Measurements from ENCODE around the gene ECSCR.
"Not testable (repeated sequence)": the region's sequence is repeated elsewhere in the genome, so short reads cannot be mapped to it uniquely, and the experiment has no call there.

ECSCR gene

DNA sequence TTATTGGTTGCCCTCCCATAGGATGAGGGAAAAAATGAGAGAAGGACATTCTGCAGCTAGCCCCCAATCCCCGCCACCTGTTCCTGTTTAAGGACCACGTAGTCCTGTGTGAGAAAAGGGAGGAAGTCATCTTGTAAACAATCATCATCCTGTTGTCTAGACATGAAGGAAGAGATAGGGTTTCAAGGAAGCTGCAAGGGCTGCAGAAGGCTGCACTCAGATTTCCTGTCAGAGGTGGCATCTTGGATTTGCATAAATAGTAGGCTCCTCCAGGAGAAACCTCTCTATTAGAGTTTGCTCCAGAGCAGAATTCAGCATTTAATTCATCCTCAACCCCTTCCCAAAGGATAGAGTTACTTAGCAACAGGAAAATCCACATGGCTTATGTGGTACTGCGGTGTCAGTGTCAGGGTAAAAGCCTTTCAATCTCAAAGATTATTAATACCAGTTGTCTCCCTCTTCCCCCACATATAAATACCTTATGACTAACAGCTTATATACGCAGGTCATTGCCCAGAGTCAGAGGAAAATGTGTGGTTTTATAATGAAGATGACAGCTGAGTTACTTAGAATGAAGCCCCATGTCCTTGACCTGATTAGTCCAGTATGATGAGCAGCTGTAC is 18.6 kb downstream of the ECSCR start:
- DNase-seq, result no peak

DNA sequence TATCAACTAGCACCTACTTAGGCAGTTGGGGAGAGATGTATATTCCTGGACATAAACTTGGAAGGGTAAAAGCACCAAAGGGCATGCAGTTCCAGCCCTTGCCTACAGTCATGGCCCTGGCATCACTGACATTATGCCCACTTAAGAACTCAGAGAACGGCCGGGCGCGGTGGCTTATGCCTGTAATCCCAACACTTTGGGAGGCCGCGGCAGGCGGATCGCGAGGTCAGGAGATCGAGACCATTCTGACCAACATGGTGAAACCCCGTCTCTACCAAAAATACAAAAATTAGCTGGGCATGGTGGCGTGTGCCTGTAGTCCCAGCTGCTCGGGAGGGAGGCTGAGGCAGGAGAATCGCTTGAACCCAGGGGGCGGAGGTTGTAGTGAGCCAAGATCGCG is 22.1 kb downstream of the ECSCR start:
- not testable (repeated sequence) for DNase-seq

DNA sequence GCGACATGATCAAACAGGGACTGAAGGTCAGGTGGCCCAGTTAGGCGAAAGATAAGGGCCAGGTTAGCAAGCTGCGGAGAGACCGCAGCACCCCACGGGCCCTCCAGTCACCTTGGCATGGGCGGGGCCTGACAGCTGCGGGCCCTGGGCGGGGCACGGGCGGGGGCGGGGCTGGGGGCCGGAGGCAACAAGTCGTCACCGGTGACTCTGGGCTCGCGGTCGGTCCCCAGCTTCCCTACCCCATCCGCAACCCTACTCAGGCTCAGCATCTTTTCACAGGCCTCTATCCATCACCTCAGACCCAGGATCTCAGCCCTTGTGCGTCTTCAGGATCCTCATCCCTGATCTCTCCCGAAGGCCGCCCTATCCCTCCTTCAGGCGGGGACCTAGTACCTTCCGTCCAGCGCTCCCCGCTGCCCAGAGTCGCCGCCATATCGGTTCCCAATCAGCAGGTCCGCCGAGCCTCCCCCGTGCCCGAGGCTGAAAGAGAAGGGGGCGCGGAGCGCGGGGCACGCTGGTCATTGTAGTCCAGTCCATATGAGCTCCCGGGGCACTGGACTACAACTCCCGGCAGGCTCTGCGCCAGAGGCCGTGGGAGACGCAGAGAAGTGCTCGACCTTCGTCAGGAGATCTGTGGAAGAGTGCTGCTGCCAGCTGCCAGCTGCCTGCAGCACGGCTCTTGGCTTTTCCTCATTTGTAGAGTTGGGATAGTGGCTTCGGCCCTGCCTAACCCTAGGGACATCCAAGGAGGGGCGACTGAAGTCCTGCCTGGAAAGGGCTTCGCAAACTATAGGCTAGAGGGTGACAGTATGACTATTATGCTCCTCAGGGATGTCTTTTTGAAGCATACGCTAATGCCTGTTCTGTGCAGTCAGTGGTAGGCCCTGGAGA is 23.3 kb downstream of the ECSCR start, which contains the start of gene DNAJC18:
Gene DNAJC18 (minus strand): TSS at position 513 of the 891 bp plus-strand sequence. CDS start 80 bp downstream, at position 433.
- peak; percentile 49 for DNase-seq

DNA sequence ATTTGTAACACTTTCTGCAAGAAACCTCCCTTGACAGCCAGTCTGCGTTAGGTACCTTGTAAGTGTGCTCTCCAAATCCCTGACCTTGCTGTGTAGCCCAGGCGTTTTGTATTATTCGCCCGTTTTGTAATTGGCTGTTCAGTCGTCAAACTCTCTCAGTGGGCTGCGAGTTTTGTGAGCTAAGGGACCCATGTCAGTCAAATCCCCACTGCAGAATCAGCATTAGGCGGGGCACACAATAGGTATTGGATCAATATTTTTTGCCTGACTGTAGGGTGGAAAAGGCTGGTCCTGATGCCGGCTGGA is 23.9 kb downstream of the ECSCR start:
- no peak for DNase-seq

DNA sequence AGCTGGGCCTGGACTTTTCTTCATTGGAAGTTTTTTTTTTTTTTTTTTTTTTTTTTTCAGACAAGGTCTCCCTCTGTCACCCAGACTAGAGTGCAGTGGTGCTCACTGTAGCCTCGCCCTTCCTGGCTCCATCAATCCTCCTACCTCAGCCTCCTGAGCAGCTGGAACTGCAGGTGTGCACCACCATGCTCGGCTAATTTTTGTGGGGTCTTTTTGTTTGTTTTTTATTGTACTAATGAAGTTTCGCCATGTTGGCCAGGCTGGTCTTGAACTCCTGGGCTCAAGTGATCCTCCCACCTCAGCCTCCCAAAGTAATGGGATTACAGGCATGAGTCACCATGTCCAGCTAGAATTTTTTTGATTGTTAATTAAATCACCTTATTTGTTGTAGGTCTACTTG is 26.9 kb downstream of the ECSCR start:
- DNase-seq, result no peak

DNA sequence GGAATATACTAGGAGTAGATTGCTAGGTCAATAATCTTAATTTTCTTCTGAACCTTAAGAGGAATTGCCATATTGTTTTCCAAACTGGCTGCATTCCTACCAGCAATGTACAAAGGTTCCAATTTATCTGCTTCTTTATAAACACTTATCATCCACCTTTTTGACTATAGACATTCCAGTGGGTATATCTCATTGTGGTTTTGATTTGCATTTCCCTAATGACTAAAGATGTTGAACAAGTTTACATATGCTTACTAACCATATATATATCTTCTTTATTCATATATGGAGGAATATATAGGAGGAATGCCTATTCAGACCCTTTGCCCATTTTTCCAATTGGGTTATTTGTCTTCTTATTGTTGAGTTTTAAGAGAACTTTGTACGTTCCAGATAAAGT is 30.8 kb downstream of the ECSCR start:
- DNase-seq, result no peak

DNA sequence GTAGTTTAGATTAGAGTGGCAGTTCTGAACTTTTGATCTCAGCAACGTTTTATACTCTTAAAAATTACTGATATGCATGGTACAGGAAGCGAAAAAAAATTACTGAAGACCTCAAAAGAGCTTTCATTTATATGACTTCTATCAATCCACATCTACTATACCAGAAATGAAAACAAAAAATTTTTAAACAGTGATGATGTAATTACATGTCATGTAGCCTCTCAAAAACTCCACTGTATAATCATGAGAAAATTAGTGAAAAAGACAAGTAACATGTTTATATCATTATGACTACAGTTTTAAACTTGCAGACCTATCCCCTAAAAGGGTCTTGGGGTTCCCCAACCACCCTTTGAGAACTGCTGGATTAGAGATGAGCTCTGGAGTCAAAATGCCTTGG is 32.5 kb downstream of the ECSCR start:
- DNase-seq, result no peak

DNA sequence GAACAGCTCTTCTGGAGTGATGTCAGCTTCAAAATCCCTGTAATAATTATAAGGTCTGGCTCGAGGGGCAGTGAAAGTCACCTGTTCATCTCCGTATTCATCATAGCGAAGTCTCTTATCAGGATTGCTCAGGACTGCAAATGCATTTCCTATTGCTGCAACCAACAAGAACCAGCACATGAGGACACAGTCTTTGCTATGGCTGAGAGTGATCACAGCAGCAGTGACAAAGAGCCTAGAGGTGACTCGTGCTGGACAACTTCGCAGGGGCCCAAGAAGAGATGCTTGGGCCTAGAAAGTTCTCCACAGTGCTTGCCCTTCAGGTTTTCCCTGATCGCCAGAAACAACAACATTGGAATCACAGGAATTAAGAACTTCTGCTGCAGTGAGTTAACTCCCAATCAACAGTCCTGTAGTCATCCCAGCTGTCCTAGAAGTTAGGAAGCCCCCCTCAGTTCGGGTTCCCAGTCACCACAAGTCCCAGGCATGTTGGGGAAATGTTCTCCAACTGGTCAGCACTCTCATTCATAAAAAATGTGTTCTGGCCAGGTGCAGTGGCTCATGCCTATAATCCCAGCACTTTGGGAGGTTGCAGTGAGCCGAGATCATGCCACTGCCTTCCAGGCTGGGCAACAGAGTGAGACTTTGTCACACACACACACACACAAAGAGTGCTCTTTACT is 36.2 kb downstream of the ECSCR start:
- no peak for DNase-seq

DNA sequence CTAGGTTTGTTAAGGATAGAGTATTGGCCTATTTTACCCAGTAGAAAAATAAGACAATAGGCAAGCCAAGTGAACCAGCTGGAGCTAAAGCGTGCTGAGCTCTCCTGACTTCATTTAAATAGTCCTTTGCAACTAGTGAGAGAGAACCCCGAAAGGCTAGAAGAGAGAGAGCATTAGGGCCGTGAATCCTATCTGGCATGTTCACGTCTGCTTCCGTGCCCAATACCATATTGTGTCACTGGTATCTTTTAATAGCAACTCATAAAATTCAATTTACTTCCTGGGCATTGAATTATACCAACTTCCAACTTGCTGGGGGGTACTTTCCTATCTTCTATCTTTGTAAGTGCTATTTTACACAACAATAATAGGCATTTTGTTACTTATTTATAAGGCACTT is 37.0 kb downstream of the ECSCR start:
- DNase-seq, result no peak

DNA sequence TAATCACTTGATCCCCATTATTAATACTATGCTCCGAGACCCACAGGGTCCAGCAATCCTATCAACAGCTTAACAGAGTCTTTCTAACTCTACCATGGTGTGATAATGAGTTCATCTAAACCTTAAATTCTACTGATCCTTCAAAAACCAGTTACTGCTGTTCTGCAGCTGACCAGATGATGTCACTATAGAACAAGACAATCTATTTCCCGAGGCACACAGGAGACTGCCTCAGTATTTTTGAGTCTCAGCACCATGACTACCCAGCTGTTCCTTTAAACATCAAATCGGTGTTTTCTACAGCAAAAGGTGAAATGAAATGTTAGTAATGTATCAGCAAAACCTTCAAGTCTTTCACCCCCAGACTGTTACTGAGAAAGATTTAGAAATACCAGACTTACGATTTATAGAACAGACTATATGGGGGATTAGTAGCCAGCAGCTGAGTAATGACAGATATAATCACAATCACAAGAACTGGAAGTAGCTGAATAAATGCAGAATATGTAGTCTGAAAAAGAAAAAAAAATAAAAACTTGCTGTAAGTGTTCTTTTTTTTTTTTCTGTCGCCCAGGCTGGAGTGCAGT is 40.1 kb downstream of the ECSCR start:
- peak; percentile 51 for DNase-seq

DNA sequence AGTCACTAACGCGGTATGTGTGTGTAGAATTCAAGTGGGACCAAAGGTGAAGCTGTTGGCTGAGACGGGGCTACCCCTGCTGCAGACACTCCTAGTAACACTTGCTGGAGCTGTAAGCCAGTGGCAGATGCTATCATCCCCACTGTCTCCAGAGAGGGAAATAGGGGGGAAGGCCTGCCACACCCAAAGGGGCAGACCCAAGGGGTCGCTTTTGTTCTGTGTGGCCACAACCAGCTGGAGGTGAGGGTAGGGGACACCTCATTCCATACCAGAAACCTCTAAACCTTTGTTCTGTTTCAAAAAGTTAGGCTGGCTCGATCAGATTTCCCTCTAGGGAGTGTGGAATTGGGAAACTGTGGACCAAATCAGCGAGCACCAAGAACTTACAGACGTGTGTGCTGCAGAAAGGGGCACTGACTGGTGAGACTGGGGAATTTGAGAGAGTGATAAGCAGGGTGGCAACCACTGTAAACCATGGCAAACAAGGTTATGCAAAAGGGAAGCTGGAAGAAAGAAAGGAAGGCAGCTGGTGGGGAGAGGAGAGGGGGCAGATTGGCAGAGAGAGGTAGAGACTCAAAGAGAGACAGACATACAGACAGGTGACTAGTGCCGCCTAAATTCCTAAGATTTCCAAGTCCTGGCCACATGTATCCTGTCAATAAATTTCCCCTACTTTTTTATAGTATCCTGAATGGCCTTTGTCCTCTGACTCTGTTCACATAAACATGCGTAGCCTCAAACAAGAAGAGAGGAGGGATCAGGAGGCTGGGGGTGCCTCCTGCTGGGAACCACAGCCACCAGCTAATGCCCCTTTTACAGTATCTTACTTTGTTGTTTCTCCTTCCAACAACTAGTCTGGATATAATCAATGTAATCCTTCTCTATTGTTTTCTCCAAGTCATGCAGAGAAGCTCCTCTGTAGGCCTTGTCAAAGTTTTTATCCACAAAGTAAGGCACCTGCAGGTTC is 43.0 kb downstream of the ECSCR start:
- DNase-seq, result no peak

DNA sequence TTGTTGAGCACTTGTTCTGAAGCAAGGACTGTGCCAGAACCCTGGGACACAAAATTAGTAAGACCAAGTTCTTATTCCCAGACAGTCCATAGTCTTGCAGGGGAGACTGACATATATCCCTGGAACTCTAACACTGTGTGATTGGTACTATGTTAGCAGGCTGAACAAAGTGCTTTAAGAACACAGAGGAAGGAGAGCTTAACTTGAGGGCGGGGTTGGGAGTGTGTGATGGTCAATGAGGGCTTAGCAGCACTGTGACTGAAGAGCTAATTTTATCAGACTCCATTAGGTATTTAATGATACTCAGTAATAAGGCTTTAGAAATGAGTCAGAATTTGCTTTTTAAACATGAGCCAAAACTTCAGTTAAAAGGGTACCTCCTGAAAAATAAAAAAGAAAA is 43.8 kb downstream of the ECSCR start:
- no peak for DNase-seq

DNA sequence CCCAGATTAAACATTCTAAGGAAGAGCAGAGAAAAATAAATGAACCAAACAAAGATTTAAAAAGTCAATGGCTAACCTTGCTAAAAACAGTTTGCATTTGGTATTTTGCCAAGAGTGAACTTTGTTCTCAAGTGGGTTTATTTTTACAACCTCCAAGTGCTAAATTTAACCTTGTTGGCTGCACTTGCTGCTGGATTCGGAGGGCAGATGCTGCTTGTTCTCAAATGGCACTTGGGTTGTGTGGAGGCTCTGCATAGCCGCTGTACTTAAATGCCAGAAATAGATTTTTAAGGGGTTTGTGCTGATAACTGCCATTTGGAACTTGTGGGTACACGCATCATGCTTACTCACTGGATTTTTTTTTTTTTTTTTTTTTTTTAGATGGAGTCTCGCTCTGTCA is 45.3 kb downstream of the ECSCR start:
- no peak for DNase-seq

DNA sequence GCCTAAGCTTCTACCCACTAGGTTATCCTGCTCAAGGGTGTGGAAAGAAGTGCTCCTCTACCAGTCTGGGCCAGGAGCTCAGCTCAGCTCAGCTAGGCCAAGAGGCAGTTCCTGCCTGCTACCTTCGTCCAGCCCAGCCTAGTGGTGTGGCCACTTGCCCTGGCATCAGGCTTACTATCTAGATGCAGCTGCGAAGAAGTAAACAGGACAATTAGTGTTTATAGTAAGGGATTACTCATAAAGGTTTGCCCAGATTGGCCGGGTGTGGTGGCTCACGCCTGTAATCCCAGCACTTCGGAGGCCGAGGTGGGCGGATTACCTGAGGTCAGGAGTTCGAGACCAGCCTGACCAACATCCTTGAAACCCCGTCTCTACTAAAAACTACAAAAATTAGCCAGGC is 45.9 kb downstream of the ECSCR start:
- no peak for DNase-seq

DNA sequence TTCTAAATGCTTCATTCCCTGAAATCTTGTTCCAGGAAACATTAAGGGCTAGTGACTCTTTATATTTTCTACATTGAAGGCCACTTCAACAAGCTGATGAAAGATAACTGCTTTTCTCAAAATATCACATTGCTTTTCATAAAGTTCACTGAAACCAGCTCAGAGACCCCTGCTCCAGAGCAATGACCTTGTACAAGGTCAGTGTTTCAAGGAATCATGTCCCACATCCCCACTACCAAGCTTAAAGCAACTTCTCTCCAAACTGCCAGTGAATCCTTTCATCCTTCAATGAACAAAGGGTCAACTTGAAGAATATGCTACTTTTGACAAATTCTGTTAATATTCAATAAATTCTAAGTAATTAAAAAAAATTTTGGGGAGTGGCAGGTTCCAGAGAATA is 46.7 kb downstream of the ECSCR start:
- DNase-seq, result no peak

DNA sequence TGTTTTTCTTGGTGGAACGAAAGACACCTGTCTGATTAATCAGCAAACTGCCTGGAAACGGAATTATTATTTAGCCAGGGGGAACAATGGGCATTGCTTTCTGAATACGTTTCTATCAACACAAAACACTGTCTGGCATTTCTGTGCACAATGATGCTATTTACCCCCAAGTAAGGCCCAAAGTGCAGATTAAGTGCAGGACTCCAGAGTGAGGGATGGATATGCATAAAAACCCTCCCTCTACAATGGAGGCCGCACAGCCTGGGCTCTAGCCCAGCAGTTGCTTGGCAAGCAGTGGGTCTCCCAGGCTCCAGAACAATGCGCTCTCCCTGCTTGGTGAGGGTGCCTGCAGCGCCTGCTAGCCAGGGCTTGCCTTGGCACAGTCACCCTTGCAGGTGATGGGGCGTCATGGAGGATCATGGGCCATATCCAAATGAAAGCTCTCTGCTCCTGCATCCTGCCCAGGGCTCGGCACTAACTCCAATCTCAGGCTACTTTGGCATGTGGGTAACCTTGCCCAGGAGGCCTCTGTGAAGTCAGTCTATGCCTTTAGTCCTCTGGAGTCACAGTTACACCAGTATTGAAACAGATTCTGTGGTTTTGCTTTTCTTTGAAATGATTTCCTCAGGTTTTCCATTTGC is 47.2 kb downstream of the ECSCR start:
- DNase-seq, result peak; percentile 32

DNA sequence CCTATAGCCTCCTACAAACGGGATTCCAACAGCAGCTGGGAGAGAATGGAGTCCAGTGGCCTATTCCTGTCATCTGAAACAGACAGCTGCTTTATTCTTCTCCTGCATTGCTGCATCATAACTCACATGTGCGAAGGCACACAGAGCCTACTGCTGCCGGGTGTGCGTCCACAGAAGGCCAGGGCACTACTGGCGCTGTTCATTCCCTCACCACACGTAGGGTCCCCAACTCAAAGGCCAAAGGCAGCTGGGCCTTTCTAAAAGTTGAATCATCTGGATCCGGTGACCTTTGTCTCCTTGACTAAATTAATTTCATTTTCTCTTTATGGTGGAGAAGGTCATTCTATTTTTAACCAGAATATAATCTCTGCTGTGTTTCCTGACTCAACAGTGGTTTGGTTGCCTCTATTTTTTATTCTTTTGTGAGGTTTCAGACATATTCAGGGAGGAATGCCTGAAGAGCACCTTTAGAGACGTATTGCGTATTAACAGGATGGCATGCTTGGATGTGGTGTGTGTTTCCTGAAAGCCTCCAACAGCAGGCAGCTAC is 47.9 kb downstream of the ECSCR start:
- no peak for DNase-seq

DNA sequence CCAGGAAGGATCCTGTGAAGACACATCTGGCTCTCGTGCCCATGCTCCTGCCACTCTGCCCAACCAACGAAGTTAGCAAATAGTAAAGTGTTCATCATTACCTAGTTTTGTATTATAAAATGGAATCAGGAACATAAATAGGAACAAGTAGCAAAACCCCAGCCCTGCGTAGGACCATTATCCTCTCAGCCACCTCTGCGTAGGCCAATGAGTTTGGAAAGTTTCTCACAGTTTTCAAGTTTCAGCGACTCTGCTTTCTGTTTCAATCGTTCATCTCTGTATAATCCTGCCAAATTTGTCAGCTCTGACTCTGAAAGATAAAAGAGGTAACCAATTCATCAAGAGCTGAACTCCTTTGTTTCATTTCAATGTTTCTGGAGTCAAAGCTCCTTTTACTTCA is 48.6 kb downstream of the ECSCR start:
- DNase-seq, result no peak

DNA sequence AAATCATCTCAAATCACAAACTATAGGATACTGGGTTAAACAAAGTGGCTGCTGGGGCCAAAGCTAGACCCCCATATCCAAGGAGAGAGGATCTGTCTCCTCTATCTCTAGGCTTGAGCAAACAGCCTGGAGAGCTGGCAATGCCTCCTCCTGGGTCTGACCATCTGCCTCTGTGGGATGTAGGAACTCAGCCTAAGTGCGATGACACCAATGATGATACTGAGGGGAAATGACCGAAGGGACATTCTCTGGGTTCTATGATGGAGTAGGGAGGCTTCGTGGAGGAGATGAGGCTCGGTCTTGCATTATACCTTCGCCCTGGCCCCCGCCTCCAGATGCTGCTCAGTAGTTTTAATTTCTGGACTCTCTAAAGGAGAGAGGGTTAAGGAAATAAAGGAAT is 49.4 kb downstream of the ECSCR start:
- DNase-seq, result no peak

DNA sequence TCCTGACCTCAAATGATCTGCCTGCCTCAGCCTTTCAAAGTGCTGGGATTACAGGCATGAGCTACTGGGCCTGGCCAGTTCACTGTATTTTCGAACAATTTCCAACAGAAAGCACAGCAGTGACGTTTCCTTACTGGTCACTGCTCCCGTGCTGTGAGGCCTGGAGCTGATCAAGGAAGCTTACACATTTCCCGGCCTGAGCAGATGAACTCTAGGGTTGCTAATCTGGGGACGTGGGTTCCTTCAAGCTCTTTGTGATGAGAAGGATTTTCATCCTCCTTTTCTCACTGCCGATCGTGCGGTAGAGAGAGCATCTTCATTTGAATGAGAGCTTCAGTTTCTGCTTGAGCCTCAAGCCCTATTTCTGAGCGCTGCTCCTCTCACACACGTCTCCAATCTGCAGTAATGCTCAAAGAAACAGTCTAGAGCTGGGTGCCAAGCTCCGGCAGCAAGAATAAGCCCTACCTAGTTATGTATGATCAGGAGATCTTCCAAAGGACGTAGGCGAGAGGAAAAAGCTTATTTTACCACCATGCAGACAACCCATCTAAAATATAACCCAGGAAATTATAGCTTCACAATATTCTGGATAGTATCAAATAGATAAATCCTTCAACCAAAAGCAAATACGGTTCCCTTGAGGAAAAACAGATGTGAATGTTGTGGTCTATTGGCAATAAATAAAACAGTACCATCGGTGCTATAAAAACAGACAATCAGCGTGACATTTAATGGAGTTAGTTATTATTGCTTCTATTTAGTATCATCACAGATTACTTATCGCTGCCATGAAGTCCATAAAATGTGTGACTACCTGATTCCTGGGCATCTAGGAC is 51.3 kb downstream of the ECSCR start:
- no peak for DNase-seq
